CD8-positive, alpha-beta memory T cell (primary cell): ENCODE data around the gene GLYATL1. TPM values are rescaled to one million over a fixed set of nuclear protein-coding genes. Genes with fewer than 3 reads are reported as not detected.

ENCODE experiments used
- CTCF ChIA-PET: fragments of 350-600 bp; sonication (Branson Sonifier 250); formaldehyde crosslinking; loops from one replicate; lab custom pipeline; 2021; ENCODE audit warnings: antibody characterized with exemption; lab: Charles Lee
- POLR2A ChIA-PET: fragments of 350-600 bp; sonication (Branson Sonifier 250); formaldehyde crosslinking; loops from one replicate; lab custom pipeline; 2021; ENCODE audit warnings: antibody characterized with exemption; lab: Charles Lee
- DNase-seq, 5 donors: peaks; one replicate each; pipeline versions ENCODE4 v3.0.0 to v3.0.0-alpha.2; 2020 to 2022; ENCODE audit warnings: mixed read lengths in 1 of 5
- H3K27ac ChIP-seq: one replicate; pipeline ENCODE4 v1.7.0; 2013; ENCODE audit warnings: low read depth, mild to moderate bottlenecking, low read length, moderate library complexity
- H3K27me3 ChIP-seq: 2 replicates; pipeline ENCODE4 v1.7.0; 2013; ENCODE audit warnings: low read length, mild to moderate bottlenecking; ENCODE audit not compliant: insufficient read depth, poor library complexity, severe bottlenecking
- H3K36me3 ChIP-seq: 2 replicates; pipeline ENCODE4 v1.7.0; 2013; ENCODE audit warnings: mild to moderate bottlenecking, low read length, moderate library complexity; ENCODE audit not compliant: insufficient read depth
- H3K4me1 ChIP-seq: 2 replicates; pipeline ENCODE4 v1.7.0; 2013; ENCODE audit warnings: mild to moderate bottlenecking, low read length, moderate library complexity; ENCODE audit not compliant: insufficient read depth
- H3K4me3 ChIP-seq: 2 replicates; pipeline ENCODE4 v1.7.0; 2013; ENCODE audit warnings: mild to moderate bottlenecking, low read length
- H3K9me3 ChIP-seq: 2 replicates; pipeline ENCODE4 v1.7.0; 2013; ENCODE audit warnings: mild to moderate bottlenecking, low read length
- H3K27ac Mint-ChIP-seq, 8 donors: one replicate each; pipeline ENCODE4 v1.8.0; 2020 to 2021; ENCODE audit warnings: mixed read lengths in 8 of 8, mild to moderate bottlenecking in 6 of 8, inconsistent platforms in 3 of 8, moderate library complexity in 3 of 8
- H3K27me3 Mint-ChIP-seq, 2 donors: one replicate each; pipeline ENCODE4 v1.8.0; 2020 to 2021; ENCODE audit warnings: mixed read lengths in 2 of 2, mild to moderate bottlenecking in 1 of 2, moderate library complexity in 1 of 2
- H3K36me3 Mint-ChIP-seq, 3 donors: one replicate each; pipeline ENCODE4 v1.8.0; 2020 to 2021; ENCODE audit warnings: mixed read lengths in 3 of 3, inconsistent platforms in 1 of 3, mild to moderate bottlenecking in 1 of 3
- H3K4me1 Mint-ChIP-seq, 3 donors: one replicate each; pipeline ENCODE4 v1.8.0; 2020 to 2021; ENCODE audit warnings: mixed read lengths in 3 of 3, inconsistent platforms in 1 of 3, mild to moderate bottlenecking in 1 of 3
- H3K4me3 Mint-ChIP-seq, 7 donors: one replicate each; pipeline ENCODE4 v1.8.0; 2020 to 2021; ENCODE audit warnings: mixed read lengths in 7 of 7, mild to moderate bottlenecking in 6 of 7, moderate library complexity in 4 of 7, inconsistent platforms in 2 of 7
- H3K9me3 Mint-ChIP-seq, 5 donors: one replicate each; pipeline ENCODE4 v1.8.0; 2020 to 2022; ENCODE audit warnings: mixed read lengths in 5 of 5, mild to moderate bottlenecking in 3 of 5, moderate library complexity in 2 of 5, inconsistent platforms in 1 of 5
- polyA plus RNA-seq: library from polyadenylated mRNA; unstranded; fragments of 300-500 nt; fragmentation: Illumina TruSeq; gene quantifications from one replicate; pipeline ENCODE4 v1.2.3, GENCODE V29; 2021
- total RNA-seq, 2 experiments: library from RNA; stranded (reverse); gene quantifications; one replicate each; pipeline ENCODE4 v1.2.3, GENCODE V29; 2021

The GLYATL1 gene, protein sequence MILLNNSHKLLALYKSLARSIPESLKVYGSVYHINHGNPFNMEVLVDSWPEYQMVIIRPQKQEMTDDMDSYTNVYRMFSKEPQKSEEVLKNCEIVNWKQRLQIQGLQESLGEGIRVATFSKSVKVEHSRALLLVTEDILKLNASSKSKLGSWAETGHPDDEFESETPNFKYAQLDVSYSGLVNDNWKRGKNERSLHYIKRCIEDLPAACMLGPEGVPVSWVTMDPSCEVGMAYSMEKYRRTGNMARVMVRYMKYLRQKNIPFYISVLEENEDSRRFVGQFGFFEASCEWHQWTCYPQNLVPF
- total RNA-seq (not detected), polyA plus RNA-seq (not detected)

DNA sequence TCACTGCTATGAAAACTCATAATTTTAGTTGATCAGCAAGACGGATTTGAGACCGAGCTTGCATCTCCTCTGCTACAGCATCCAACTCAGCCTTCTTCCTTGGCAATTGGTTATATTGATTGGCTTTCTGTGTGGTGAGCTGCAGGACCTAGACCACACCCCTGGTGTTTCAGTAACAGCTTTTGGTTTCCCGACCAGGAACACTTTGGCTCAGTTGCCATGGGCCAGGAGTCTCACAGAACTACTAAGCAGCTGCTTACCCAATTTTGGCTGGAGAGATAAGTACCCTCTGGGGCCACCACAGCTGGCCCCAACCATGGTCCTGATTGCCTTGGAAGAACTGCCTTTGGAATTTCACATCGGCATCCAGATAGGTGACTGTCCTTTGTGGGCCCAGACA, at the start of gene GLYATL1:
Gene GLYATL1 (plus strand): TSS at position 212 of the 400 bp plus-strand sequence. CDS start 7,600 bp downstream, outside the sequence.
- H3K27ac ChIP-seq = no peak within 1 kb of the TSS
- H3K27ac Mint-ChIP-seq = peak within 1 kb of the TSS in 1 of 8 donors; percentile 10
- H3K4me1 ChIP-seq = no peaks in the 10 kb centered on the region
- no peaks in the 10 kb centered on the region for H3K4me1 Mint-ChIP-seq
- H3K27me3 ChIP-seq = no peaks in the 10 kb centered on the region
- POLR2A ChIA-PET = no interaction called here
- no peak for DNase-seq
- peaks cover 6 to 13% of the 10 kb centered on the region in 2 donors for H3K27me3 Mint-ChIP-seq
- H3K9me3 Mint-ChIP-seq = peaks cover 0 to 4% (median 0%) of the 10 kb centered on the region in 5 donors
- H3K4me3 Mint-ChIP-seq = no peak within 1 kb of the TSS
- CTCF ChIA-PET = interaction anchor here (0.6 to 1.0 kb wide), 2 partner anchors 9 to 11 kb away, joined by 3 read pairs; no protein-coding TSS in a partner anchor
- H3K9me3 ChIP-seq = no peaks in the 10 kb centered on the region
- no peaks in the 10 kb centered on the region for H3K36me3 Mint-ChIP-seq
- no peaks in the 10 kb centered on the region for H3K36me3 ChIP-seq
- H3K4me3 ChIP-seq = no peak within 1 kb of the TSS

GRCh38 chr11:58893899-58894298, 45.4 kb upstream of the GLYATL1 start:
- ChIA-PET CTCF (no interaction called here), POLR2A (no interaction called here)
- no peaks in the 10 kb centered on the region for H3K36me3 ChIP-seq

DNA sequence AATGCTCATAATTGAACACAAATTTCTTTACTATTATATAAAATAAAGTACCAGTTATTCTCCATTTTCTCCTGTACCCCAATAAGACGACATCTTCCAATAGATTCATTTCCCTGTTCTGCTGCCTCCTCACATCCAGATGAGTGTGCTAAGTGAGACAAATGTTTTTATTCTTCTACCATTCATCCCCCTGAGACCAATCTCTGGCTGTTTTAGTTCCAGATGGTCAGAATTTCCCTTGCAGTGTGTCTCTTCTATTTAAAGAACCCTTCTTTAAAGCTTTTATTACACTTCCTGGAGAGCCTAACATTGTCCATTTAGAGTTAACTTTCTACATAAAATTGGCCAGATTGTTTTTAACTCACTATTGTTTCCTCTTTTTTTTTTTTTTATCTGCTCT, 41.2 kb upstream of the GLYATL1 start:
- no peaks in the 10 kb centered on the region for H3K9me3 Mint-ChIP-seq
- Histone ChIP-seq H3K9me3 (no peaks in the 10 kb centered on the region), H3K27me3 (no peaks in the 10 kb centered on the region), H3K36me3 (no peaks in the 10 kb centered on the region), H3K27ac (no peak overlapping the region), H3K4me3 (no peak overlapping the region), H3K4me1 (no peaks in the 10 kb centered on the region)
- POLR2A ChIA-PET = no interaction called here
- CTCF ChIA-PET = no interaction called here
- no peak for DNase-seq
- no peaks in the 10 kb centered on the region for H3K4me1 Mint-ChIP-seq
- peaks cover 22 to 36% of the 10 kb centered on the region in 2 donors for H3K27me3 Mint-ChIP-seq
- H3K27ac Mint-ChIP-seq = no peak overlapping the region
- H3K36me3 Mint-ChIP-seq = no peaks in the 10 kb centered on the region
- no peak overlapping the region for H3K4me3 Mint-ChIP-seq

More at GRCh38 chr11:58893899-58894298, 45.4 kb upstream of the GLYATL1 start:
- Histone ChIP-seq H3K9me3 (no peaks in the 10 kb centered on the region), H3K27me3 (no peaks in the 10 kb centered on the region), H3K27ac (no peak overlapping the region), H3K4me1 (no peaks in the 10 kb centered on the region), H3K4me3 (no peak overlapping the region)
- DNase-seq = no peak
- no peaks in the 10 kb centered on the region for H3K36me3 Mint-ChIP-seq
- no peaks in the 10 kb centered on the region for H3K9me3 Mint-ChIP-seq
- no peak overlapping the region for H3K27ac Mint-ChIP-seq
- H3K27me3 Mint-ChIP-seq = peaks cover 10 to 18% of the 10 kb centered on the region in 2 donors
- H3K4me3 Mint-ChIP-seq = no peak overlapping the region
- no peaks in the 10 kb centered on the region for H3K4me1 Mint-ChIP-seq

- Mint-ChIP-seq H3K27ac (no peak overlapping the region), H3K27me3 (peaks cover 34 to 52% of the 10 kb centered on the region in 2 donors), H3K4me1 (no peaks in the 10 kb centered on the region), H3K36me3 (no peaks in the 10 kb centered on the region), H3K9me3 (peaks cover 0 to 2% (median 0%) of the 10 kb centered on the region in 5 donors), H3K4me3 (no peak overlapping the region)
- no peak for DNase-seq
- ChIA-PET CTCF (no interaction called here), POLR2A (no interaction called here)
- Histone ChIP-seq H3K27ac (no peak overlapping the region), H3K27me3 (peaks cover 8% of the 10 kb centered on the region), H3K4me1 (no peaks in the 10 kb centered on the region), H3K36me3 (no peaks in the 10 kb centered on the region), H3K9me3 (no peaks in the 10 kb centered on the region), H3K4me3 (no peak overlapping the region)
These were observed 38.5 kb upstream of the GLYATL1 start for GRCh38 chr11:58900479-58901420.

- H3K27ac Mint-ChIP-seq = no peak overlapping the region
- peaks cover 43 to 65% of the 10 kb centered on the region in 2 donors for H3K27me3 Mint-ChIP-seq
- peaks cover 0 to 4% (median 0%) of the 10 kb centered on the region in 5 donors for H3K9me3 Mint-ChIP-seq
- Histone ChIP-seq H3K27ac (no peak overlapping the region), H3K4me1 (no peaks in the 10 kb centered on the region), H3K4me3 (no peak overlapping the region), H3K36me3 (no peaks in the 10 kb centered on the region), H3K27me3 (peaks cover 16% of the 10 kb centered on the region), H3K9me3 (no peaks in the 10 kb centered on the region)
- H3K36me3 Mint-ChIP-seq = no peaks in the 10 kb centered on the region
- no peak for DNase-seq
- ChIA-PET CTCF (no interaction called here), POLR2A (no interaction called here)
- H3K4me3 Mint-ChIP-seq = no peak overlapping the region
- H3K4me1 Mint-ChIP-seq = no peaks in the 10 kb centered on the region
These were observed 36.4 kb upstream of the GLYATL1 start for GRCh38 chr11:58902881-58903280.

DNA sequence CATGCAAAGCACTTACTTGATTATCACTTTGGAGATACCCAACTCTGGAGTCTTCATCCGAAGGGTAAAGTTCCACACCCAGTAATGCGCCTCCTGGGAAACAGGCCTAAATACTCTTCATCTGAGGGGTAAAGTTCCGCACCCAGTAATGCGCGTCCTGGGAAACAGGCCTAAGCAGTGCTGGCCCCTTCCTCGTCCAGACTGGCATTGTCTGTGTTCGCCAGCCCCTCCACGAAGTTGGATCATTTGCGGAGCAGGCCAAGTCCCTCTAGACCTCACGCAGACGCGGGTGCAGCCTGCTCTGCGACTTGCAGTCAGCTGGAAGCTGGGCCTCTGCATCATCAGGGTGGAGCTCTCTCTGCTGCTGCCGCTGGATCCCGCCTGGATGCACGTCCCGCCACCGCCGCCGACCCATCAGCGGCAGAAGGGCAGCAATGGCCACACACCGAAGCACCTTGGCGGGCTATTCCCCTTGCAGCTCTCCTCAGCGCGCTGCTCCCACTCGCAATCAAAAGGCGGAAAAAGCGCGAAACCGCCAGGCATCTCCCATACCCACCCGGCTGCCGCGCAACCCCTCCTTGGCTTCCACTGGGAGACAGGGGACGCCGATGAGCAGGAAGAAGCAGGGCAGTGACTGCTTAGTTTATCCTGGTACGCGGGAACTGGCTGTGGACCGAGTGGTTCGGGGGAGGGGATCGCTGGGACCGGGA, 34.1 kb upstream of the GLYATL1 start:
- H3K9me3 Mint-ChIP-seq = peaks cover 0 to 4% (median 0%) of the 10 kb centered on the region in 5 donors
- no peaks in the 10 kb centered on the region for H3K36me3 Mint-ChIP-seq
- no peaks in the 10 kb centered on the region for H3K36me3 ChIP-seq
- no peak for DNase-seq
- no peak overlapping the region for H3K4me3 ChIP-seq
- H3K9me3 ChIP-seq = no peaks in the 10 kb centered on the region
- H3K27ac ChIP-seq = no peak overlapping the region
- H3K4me1 ChIP-seq = no peaks in the 10 kb centered on the region
- H3K27me3 ChIP-seq = peaks cover 16% of the 10 kb centered on the region
- no peak overlapping the region for H3K4me3 Mint-ChIP-seq
- H3K27me3 Mint-ChIP-seq = peaks cover 42 to 78% of the 10 kb centered on the region in 2 donors
- ChIA-PET CTCF (no interaction called here), POLR2A (no interaction called here)
- no peak overlapping the region for H3K27ac Mint-ChIP-seq
- no peaks in the 10 kb centered on the region for H3K4me1 Mint-ChIP-seq

DNA sequence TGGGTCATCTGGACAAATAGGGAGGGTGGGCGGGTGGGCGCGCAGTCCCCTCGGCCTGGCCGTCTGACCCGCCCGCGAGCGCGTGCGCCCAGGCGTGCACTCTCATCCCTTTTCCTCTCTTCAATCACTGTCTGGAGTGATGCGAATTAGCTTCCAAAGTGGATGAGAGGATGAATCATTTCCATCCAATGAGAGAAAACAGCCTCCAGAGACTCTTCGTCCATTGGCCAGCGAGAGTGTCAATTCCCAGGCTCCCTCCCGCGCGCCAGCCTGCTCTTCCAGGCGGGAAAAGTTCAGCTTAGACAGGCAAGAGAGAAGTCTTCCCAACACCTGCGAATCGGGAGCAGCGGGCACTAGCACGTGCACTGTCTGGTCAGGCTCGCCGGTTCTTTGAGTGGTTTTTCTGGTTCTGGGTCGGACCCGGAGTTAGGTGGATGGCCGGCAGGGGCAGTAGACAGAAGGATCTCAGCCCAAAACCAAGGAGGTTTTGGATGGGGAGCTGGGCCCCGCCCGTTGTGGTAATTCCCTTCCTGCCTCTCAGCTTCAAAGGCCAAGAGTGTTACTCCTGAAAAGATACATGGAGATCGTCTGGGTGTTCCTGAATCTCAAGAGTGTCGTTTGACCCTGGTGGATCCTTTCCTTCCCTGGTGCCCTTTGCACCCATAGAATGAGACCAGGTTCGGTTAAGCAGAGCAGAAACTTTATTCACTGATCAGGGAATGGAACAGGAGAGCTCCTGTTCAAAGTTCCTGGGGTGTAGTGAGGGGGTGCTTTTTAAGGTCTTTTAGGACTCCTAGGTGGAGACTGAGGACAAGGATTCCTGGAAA, 33.4 kb upstream of the GLYATL1 start:
- H3K4me1 Mint-ChIP-seq = no peaks in the 10 kb centered on the region
- Histone ChIP-seq H3K36me3 (no peaks in the 10 kb centered on the region), H3K27ac (no peak overlapping the region), H3K4me1 (no peaks in the 10 kb centered on the region), H3K27me3 (peaks cover 16% of the 10 kb centered on the region), H3K9me3 (no peaks in the 10 kb centered on the region), H3K4me3 (no peak overlapping the region)
- peaks cover 41 to 72% of the 10 kb centered on the region in 2 donors for H3K27me3 Mint-ChIP-seq
- H3K4me3 Mint-ChIP-seq = no peak overlapping the region
- POLR2A ChIA-PET = no interaction called here
- peaks cover 0 to 6% (median 0%) of the 10 kb centered on the region in 5 donors for H3K9me3 Mint-ChIP-seq
- no peak for DNase-seq
- no peak overlapping the region for H3K27ac Mint-ChIP-seq
- CTCF ChIA-PET = no interaction called here
- H3K36me3 Mint-ChIP-seq = no peaks in the 10 kb centered on the region
